ENCODE data around the gene DOK7. TPM values are rescaled to one million over a fixed set of nuclear protein-coding genes. Genes with fewer than 3 reads are reported as not detected.
A peak's percentile ranks its signal among the peaks of the same experiment; 100 is the strongest.
"Not testable (repeated sequence)": the region's sequence is repeated elsewhere in the genome, so short reads cannot be mapped to it uniquely, and the experiment has no call there.

DOK7 gene
- polyA plus RNA-seq, 1 experiment = not detected

GRCh38 chr4:3531879-3532750, 69.0 kb downstream of the DOK7 start, which contains the start of gene LRPAP1:
Gene LRPAP1 (minus strand): TSS chr4:3532422. CDS start chr4:3532412, 10 bp downstream.
- peak within 1 kb of the TSS; percentile 74 for H3K4me3 ChIP-seq (ENCODE audit: low read depth, low read length)
- POLR2A ChIA-PET = interaction anchor here (0.5 kb wide), 1 partner anchor 308 kb away, joined by 4 read pairs; no protein-coding TSS in a partner anchor
- DNase-seq (ENCODE audit: low read depth) = peak; percentile 33
- no peaks in the 10 kb centered on the region for H3K27me3 ChIP-seq (ENCODE audit: control insufficient read depth, insufficient read depth, low read length)
- CTCF ChIA-PET = no interaction called here
- TF ChIP-seq, protein P1, sequence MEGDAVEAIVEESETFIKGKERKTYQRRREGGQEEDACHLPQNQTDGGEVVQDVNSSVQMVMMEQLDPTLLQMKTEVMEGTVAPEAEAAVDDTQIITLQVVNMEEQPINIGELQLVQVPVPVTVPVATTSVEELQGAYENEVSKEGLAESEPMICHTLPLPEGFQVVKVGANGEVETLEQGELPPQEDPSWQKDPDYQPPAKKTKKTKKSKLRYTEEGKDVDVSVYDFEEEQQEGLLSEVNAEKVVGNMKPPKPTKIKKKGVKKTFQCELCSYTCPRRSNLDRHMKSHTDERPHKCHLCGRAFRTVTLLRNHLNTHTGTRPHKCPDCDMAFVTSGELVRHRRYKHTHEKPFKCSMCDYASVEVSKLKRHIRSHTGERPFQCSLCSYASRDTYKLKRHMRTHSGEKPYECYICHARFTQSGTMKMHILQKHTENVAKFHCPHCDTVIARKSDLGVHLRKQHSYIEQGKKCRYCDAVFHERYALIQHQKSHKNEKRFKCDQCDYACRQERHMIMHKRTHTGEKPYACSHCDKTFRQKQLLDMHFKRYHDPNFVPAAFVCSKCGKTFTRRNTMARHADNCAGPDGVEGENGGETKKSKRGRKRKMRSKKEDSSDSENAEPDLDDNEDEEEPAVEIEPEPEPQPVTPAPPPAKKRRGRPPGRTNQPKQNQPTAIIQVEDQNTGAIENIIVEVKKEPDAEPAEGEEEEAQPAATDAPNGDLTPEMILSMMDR (IDR thresholded peaks at IDR 0.05; ENCODE audit: insufficient read depth, low read depth, low read length) = no peak
- peaks cover 11% of the 10 kb centered on the region for H3K36me3 ChIP-seq (ENCODE audit: control insufficient read depth, insufficient read depth, low read length)

DNA sequence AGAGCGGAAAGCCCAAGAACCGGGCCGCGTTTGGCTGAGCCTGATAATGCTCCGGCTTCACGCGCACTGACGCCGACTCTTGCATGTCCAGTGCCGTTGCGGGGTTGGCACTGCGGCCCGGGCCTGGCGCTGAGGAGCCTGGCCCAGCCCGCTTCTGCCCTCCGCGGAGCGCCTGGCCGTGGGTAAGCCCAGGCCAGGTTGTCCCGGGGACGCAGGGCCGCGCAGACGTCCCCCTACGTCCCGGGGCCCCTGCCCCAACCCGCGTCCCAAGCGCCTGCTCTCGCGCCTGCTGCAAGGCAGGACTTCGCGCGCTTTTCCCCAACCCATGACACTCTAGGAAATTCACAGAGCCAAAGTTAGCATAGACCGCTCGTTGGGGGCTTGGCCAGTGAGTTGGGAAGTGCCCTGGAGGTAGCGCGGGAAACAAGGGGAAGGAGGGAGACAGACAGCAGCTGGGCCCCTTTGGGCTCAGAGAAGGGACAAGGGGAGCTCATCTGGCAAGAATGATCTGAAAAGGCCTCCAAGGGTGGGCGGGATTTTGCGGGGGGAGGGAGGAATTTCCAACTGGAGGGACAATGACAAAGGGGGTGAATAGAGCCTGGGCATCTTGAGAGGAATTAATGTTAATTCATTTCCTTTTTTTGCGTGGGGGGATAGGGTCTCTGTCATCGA, 69.8 kb downstream of the DOK7 start:
- TF ChIP-seq, protein P1 (IDR thresholded peaks at IDR 0.05; ENCODE audit: insufficient read depth, low read depth, low read length) = no peak
- POLR2A ChIA-PET = no interaction called here

DNA sequence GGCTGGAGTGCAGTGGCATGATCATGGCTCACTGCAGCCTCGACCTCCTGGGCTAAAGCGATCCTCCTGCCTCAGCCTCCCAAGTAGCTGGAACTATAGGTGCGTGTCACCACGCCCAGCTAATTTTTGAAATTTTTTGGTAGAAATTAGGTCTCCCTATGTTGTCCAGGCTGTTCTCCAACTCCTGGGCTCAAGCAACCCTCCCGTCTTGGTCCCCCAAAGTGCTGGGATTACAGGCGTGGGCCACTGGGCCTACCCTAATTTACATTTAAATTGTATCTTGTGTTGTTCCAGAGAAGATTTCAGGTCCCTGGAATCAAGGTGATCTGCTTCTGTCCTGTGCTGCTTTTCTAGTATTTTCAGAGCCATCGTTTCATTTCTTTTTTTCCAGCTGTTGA, 70.3 kb downstream of the DOK7 start:
- H3K36me3 ChIP-seq (ENCODE audit: control insufficient read depth, insufficient read depth, low read length) = peaks cover 7% of the 10 kb centered on the region
- no peak for DNase-seq (ENCODE audit: low read depth)
- ChIA-PET POLR2A (no interaction called here), CTCF (interaction anchor here (0.7 kb wide), 1 partner anchor 19 kb away, joined by 4 read pairs; no protein-coding TSS in a partner anchor)
- TF ChIP-seq, protein P1 (IDR thresholded peaks at IDR 0.05; ENCODE audit: insufficient read depth, low read depth, low read length) = no peak
- no peak overlapping the region for H3K4me3 ChIP-seq (ENCODE audit: low read depth, low read length)
- no peaks in the 10 kb centered on the region for H3K27me3 ChIP-seq (ENCODE audit: control insufficient read depth, insufficient read depth, low read length)

More for the DNA sequence above, 69.8 kb downstream of the DOK7 start:
- H3K27me3 ChIP-seq (ENCODE audit: control insufficient read depth, insufficient read depth, low read length) = no peaks in the 10 kb centered on the region
- peaks cover 11% of the 10 kb centered on the region for H3K36me3 ChIP-seq (ENCODE audit: control insufficient read depth, insufficient read depth, low read length)
- CTCF ChIA-PET = no interaction called here
- DNase-seq (ENCODE audit: low read depth) = no peak
- H3K4me3 ChIP-seq (ENCODE audit: low read depth, low read length) = peak overlapping the region; percentile 74

- H3K36me3 ChIP-seq (ENCODE audit: control insufficient read depth, insufficient read depth, low read length); H3K27me3 ChIP-seq (ENCODE audit: control insufficient read depth, insufficient read depth, low read length); H3K4me3 ChIP-seq (ENCODE audit: low read depth, low read length); CTCF ChIA-PET; POLR2A ChIA-PET; DNase-seq (ENCODE audit: low read depth): not testable (repeated sequence)
Observed at GRCh38 chr4:3535812-3536211, 72.7 kb downstream of the DOK7 start.

GRCh38 chr4:3538906-3539305, 75.8 kb downstream of the DOK7 start:
- DNase-seq (ENCODE audit: low read depth); H3K36me3 ChIP-seq (ENCODE audit: control insufficient read depth, insufficient read depth, low read length); H3K27me3 ChIP-seq (ENCODE audit: control insufficient read depth, insufficient read depth, low read length); POLR2A ChIA-PET; H3K4me3 ChIP-seq (ENCODE audit: low read depth, low read length); CTCF ChIA-PET: not testable (repeated sequence)

GRCh38 chr4:3543415-3543814, 80.3 kb downstream of the DOK7 start:
- CTCF ChIA-PET; H3K27me3 ChIP-seq (ENCODE audit: control insufficient read depth, insufficient read depth, low read length); H3K4me3 ChIP-seq (ENCODE audit: low read depth, low read length); POLR2A ChIA-PET; DNase-seq (ENCODE audit: low read depth); H3K36me3 ChIP-seq (ENCODE audit: control insufficient read depth, insufficient read depth, low read length): not testable (repeated sequence)

Other genes with a start within 250 kb of the DOK7 start
- gene MSANTD1, start 214.1 kb upstream of the DOK7 start, polyA plus RNA-seq (2011; rRNA removed) = 0.06 and 0.10 TPM in 2 replicates
- gene RGS12, start 170.3 kb upstream of the DOK7 start, polyA plus RNA-seq (2011; rRNA removed) = 5.5 and 16.3 TPM in 2 replicates
- gene HGFAC, start 21.3 kb upstream of the DOK7 start, polyA plus RNA-seq (2011; rRNA removed) = not detected in 2 replicates
- 197 and 275 TPM in 2 replicates for gene LRPAP1, start 69.1 kb downstream of the DOK7 start, polyA plus RNA-seq (2011; rRNA removed)

All from BJ (cell line).